Uterus (tissue), 2 donors: ENCODE measurements around the gene ATP6V0E1.

Source experiments
- POLR2A ChIP-seq, 2 donors: fragments of 450-650 bp; IDR thresholded peaks; one replicate each; pipeline ENCODE4 v1.6.1; 2016; ENCODE audit warnings: antibody characterized with exemption in 2 of 2, mild to moderate bottlenecking in 1 of 2, moderate library complexity in 1 of 2
- TF ChIP-seq, protein P1 (sequence below), 4 experiments: fragments of 200-600 bp in 2 of 4; fragments of 450-650 bp in 2 of 4; sonication (generic) in 2 of 4; IDR thresholded peaks; one replicate each; pipeline ENCODE4 v1.5.1; 2016 to 2019; ENCODE audit warnings: antibody characterized with exemption in 4 of 4, mild to moderate bottlenecking in 2 of 4, moderate library complexity in 1 of 4

DNA sequence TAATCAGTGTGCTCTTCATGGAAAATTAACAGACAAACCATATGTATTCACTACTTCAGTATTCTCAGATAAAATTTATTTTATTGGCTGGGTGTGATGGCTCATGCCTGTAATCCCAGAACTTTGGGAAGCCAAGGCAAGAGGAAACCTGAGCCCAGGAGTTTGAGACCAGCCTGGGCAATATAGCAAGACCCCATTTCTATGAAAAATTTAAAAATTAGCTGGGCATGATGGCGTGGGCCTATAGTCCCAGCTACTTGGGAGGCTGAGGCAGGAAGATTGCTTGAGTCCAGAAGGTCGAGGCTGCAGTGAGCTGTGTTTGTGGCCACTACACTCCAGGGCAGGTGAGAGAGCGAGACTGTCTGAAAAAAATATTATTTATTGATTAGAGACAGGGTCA is 49.2 kb downstream of the ATP6V0E1 start:
- TF ChIP-seq, protein P1, sequence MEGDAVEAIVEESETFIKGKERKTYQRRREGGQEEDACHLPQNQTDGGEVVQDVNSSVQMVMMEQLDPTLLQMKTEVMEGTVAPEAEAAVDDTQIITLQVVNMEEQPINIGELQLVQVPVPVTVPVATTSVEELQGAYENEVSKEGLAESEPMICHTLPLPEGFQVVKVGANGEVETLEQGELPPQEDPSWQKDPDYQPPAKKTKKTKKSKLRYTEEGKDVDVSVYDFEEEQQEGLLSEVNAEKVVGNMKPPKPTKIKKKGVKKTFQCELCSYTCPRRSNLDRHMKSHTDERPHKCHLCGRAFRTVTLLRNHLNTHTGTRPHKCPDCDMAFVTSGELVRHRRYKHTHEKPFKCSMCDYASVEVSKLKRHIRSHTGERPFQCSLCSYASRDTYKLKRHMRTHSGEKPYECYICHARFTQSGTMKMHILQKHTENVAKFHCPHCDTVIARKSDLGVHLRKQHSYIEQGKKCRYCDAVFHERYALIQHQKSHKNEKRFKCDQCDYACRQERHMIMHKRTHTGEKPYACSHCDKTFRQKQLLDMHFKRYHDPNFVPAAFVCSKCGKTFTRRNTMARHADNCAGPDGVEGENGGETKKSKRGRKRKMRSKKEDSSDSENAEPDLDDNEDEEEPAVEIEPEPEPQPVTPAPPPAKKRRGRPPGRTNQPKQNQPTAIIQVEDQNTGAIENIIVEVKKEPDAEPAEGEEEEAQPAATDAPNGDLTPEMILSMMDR (IDR thresholded peaks at IDR 0.05): no peak
- no peak for TF ChIP-seq POLR2A (IDR thresholded peaks at IDR 0.05)
